NCI-H2081 (cell line): ENCODE measurements around the gene POLK.
"Not testable (repeated sequence)": the region's sequence is repeated elsewhere in the genome, so short reads cannot be mapped to it uniquely, and the experiment has no call there.

Experiments
- DNase-seq, 2 experiments: peaks; one replicate each; lab custom pipeline; 2025; lab: John Stamatoyannopoulos, UW

POLK gene

GRCh38 chr5:75551471-75551870 lies 39.8 kb downstream of the POLK start:
- no peak for DNase-seq

- DNase-seq, result no peak
These were observed 41.1 kb downstream of the POLK start for GRCh38 chr5:75552764-75553163.

- no peak for DNase-seq
These were observed 41.7 kb downstream of the POLK start for GRCh38 chr5:75553358-75553757.

GRCh38 chr5:75558221-75558620 lies 46.5 kb downstream of the POLK start:
- DNase-seq, result no peak

- DNase-seq, result no peak
These were observed 47.4 kb downstream of the POLK start for GRCh38 chr5:75558981-75559632.

GRCh38 chr5:75560655-75561054 lies 49.0 kb downstream of the POLK start:
- DNase-seq, result not testable (repeated sequence)

- DNase-seq, result not testable (repeated sequence)
These were observed 54.5 kb downstream of the POLK start for GRCh38 chr5:75565991-75566709.

- no peak for DNase-seq
These were observed 55.1 kb downstream of the POLK start for GRCh38 chr5:75566710-75567309.

GRCh38 chr5:75567710-75568109 lies 56.0 kb downstream of the POLK start:
- DNase-seq, result no peak

- DNase-seq, result no peak
These were observed 56.5 kb downstream of the POLK start for GRCh38 chr5:75568202-75568601.

- no peak for DNase-seq
These were observed 59.9 kb downstream of the POLK start for GRCh38 chr5:75571547-75571946.

GRCh38 chr5:75574791-75575190 lies 63.1 kb downstream of the POLK start:
- no peak for DNase-seq

GRCh38 chr5:75578280-75578679 lies 66.6 kb downstream of the POLK start:
- not testable (repeated sequence) for DNase-seq

GRCh38 chr5:75584641-75585040 lies 73.0 kb downstream of the POLK start:
- DNase-seq, result no peak

- DNase-seq, result no peak
These were observed 77.0 kb downstream of the POLK start for GRCh38 chr5:75588666-75589065.

GRCh38 chr5:75600535-75600934 lies 88.8 kb downstream of the POLK start:
- no peak for DNase-seq

- DNase-seq, result no peak
These were observed 89.9 kb downstream of the POLK start for GRCh38 chr5:75601567-75601966.

GRCh38 chr5:75601996-75602395 lies 90.3 kb downstream of the POLK start:
- no peak for DNase-seq

- DNase-seq, result no peak
These were observed 91.7 kb downstream of the POLK start for GRCh38 chr5:75603371-75603770.

GRCh38 chr5:75603821-75604220 lies 92.1 kb downstream of the POLK start:
- DNase-seq, result no peak

GRCh38 chr5:75607341-75607740 lies 95.7 kb downstream of the POLK start:
- not testable (repeated sequence) for DNase-seq

GRCh38 chr5:75608870-75609269 lies 97.2 kb downstream of the POLK start:
- no peak for DNase-seq

- no peak for DNase-seq
These were observed 98.5 kb downstream of the POLK start for GRCh38 chr5:75610201-75610600.
